Lower leg skin (tissue), 3 donors: ENCODE measurements around the gene HCAR3.

Source experiments
- POLR2A ChIP-seq, 2 donors: fragments of 450-650 bp; IDR thresholded peaks; one replicate each; pipeline ENCODE4 v1.6.1; 2016 to 2017; ENCODE audit warnings: antibody characterized with exemption in 2 of 2, mild to moderate bottlenecking in 1 of 2, moderate library complexity in 1 of 2
- TF ChIP-seq, protein P1 (sequence below), 3 donors: fragments of 450-650 bp; IDR thresholded peaks; one replicate each; pipeline ENCODE4 v1.5.1; 2016; ENCODE audit warnings: antibody characterized with exemption in 3 of 3, mild to moderate bottlenecking in 3 of 3, moderate library complexity in 2 of 3

DNA sequence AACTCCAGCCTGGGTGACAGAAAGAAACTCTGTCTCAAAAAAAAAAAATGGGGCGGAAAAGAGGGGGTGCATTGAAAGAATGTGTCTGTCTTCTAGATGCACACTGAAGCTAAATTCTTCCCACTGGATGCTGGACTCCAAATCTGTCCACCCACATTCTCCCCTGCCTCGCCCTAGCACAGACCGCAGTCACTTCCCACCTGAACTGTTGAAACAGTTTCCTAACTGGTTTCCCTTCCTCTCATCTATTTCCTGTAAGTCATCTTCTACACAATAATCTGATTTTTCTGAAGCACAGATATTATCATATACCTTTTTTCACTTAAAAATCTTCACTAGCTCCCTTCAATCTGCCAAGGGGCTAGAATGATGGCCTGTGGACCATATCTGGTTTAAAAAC is 15.6 kb upstream of the HCAR3 start:
- no peak for TF ChIP-seq POLR2A (IDR thresholded peaks at IDR 0.05)
- TF ChIP-seq, protein P1, sequence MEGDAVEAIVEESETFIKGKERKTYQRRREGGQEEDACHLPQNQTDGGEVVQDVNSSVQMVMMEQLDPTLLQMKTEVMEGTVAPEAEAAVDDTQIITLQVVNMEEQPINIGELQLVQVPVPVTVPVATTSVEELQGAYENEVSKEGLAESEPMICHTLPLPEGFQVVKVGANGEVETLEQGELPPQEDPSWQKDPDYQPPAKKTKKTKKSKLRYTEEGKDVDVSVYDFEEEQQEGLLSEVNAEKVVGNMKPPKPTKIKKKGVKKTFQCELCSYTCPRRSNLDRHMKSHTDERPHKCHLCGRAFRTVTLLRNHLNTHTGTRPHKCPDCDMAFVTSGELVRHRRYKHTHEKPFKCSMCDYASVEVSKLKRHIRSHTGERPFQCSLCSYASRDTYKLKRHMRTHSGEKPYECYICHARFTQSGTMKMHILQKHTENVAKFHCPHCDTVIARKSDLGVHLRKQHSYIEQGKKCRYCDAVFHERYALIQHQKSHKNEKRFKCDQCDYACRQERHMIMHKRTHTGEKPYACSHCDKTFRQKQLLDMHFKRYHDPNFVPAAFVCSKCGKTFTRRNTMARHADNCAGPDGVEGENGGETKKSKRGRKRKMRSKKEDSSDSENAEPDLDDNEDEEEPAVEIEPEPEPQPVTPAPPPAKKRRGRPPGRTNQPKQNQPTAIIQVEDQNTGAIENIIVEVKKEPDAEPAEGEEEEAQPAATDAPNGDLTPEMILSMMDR (IDR thresholded peaks at IDR 0.05): no peak
